ENCODE measurements around the gene SLC5A10.

DNA sequence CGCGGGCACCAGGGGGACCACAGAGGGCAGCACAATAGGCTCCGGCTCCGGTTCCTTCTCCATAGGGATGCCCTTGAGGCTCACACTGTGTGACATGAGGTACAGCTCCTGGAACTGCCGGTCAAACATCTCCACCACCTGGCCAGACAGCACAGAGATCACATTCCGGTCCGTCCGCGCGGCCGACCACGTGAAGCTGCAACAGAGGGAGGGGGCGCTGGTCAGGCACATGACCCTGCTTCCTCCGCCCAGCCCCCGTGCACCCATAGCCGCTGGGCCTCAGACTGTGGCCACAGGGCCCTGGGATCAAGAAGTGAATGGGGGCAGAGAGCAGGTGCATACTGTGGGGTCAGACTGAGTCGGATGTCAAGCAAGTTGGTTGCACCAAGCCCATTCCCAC, 26.7 kb downstream of the SLC5A10 start:
- no peak for TF ChIP-seq POLR2A (IDR thresholded peaks at IDR 0.05)
- TF ChIP-seq, protein P1, sequence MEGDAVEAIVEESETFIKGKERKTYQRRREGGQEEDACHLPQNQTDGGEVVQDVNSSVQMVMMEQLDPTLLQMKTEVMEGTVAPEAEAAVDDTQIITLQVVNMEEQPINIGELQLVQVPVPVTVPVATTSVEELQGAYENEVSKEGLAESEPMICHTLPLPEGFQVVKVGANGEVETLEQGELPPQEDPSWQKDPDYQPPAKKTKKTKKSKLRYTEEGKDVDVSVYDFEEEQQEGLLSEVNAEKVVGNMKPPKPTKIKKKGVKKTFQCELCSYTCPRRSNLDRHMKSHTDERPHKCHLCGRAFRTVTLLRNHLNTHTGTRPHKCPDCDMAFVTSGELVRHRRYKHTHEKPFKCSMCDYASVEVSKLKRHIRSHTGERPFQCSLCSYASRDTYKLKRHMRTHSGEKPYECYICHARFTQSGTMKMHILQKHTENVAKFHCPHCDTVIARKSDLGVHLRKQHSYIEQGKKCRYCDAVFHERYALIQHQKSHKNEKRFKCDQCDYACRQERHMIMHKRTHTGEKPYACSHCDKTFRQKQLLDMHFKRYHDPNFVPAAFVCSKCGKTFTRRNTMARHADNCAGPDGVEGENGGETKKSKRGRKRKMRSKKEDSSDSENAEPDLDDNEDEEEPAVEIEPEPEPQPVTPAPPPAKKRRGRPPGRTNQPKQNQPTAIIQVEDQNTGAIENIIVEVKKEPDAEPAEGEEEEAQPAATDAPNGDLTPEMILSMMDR (IDR thresholded peaks at IDR 0.05), result no peak
